Naive thymus-derived CD4-positive, alpha-beta T cell (primary cell): ENCODE results near the gene TRIP13. TPM values are rescaled to one million over a fixed set of nuclear protein-coding genes. Genes with fewer than 3 reads are reported as not detected.
"Not testable (repeated sequence)": the region's sequence is repeated elsewhere in the genome, so short reads cannot be mapped to it uniquely, and the experiment has no call there.

Experiments used
- ATAC-seq: fragments of 150-1000 bp; cut with Tn5 transposase; 2 replicates; pipeline ENCODE4 v1.10.0; 2021; ENCODE audit warnings: mild to moderate bottlenecking, moderate library complexity
- CTCF ChIA-PET: fragments of 350-600 bp; sonication (Branson Sonifier 250); formaldehyde crosslinking; loops from one replicate; lab custom pipeline; 2021; ENCODE audit warnings: antibody characterized with exemption; lab: Charles Lee
- POLR2A ChIA-PET: fragments of 350-600 bp; sonication (Branson Sonifier 250); formaldehyde crosslinking; loops from one replicate; lab custom pipeline; 2021; ENCODE audit warnings: antibody characterized with exemption, inconsistent platforms; lab: Charles Lee
- DNase-seq, 9 donors: peaks; one replicate each; pipeline versions ENCODE4 v3.0.0 to v3.0.0-alpha.2; 2020 to 2022; ENCODE audit warnings: mixed read lengths in 1 of 9
- H3K27ac ChIP-seq: one replicate; pipeline ENCODE4 v1.7.0; 2013; ENCODE audit warnings: mild to moderate bottlenecking, low read depth, low read length, moderate library complexity
- H3K27me3 ChIP-seq, 2 donors: one replicate each; pipeline ENCODE4 v1.7.0; 2013; ENCODE audit warnings: low read length in 2 of 2, mild to moderate bottlenecking in 2 of 2, moderate library complexity in 2 of 2; ENCODE audit not compliant: control insufficient read depth in 2 of 2, insufficient read depth in 2 of 2
- H3K36me3 ChIP-seq, 3 experiments: 1 replicate in 2 of 3; 2 replicates in 1 of 3; pipeline ENCODE4 v1.7.0; 2013; ENCODE audit warnings: low read length in 3 of 3, mild to moderate bottlenecking in 3 of 3, moderate library complexity in 1 of 3; ENCODE audit not compliant: insufficient read depth in 3 of 3, control insufficient read depth in 2 of 3
- H3K4me1 ChIP-seq, 2 donors: one replicate each; pipeline ENCODE4 v1.7.0; 2013; ENCODE audit warnings: low read length in 2 of 2, mild to moderate bottlenecking in 2 of 2, moderate library complexity in 1 of 2; ENCODE audit not compliant: control insufficient read depth in 2 of 2, insufficient read depth in 2 of 2
- H3K4me3 ChIP-seq: 2 replicates; pipeline ENCODE4 v1.7.0; 2013; ENCODE audit warnings: mild to moderate bottlenecking, low read length
- H3K9me3 ChIP-seq, 3 experiments: 1 replicate in 2 of 3; 2 replicates in 1 of 3; pipeline ENCODE4 v1.7.0; 2013; ENCODE audit warnings: low read length in 3 of 3; ENCODE audit not compliant: control insufficient read depth in 2 of 3
- H3K27ac Mint-ChIP-seq, 9 donors: one replicate each; pipeline ENCODE4 v1.8.0; 2020 to 2022; ENCODE audit warnings: mixed read lengths in 9 of 9, mild to moderate bottlenecking in 8 of 9, moderate library complexity in 5 of 9, inconsistent platforms in 2 of 9
- H3K27me3 Mint-ChIP-seq, 5 donors: one replicate each; pipeline ENCODE4 v1.8.0; 2021 to 2022; ENCODE audit warnings: mixed read lengths in 5 of 5, mild to moderate bottlenecking in 1 of 5
- H3K36me3 Mint-ChIP-seq, 5 donors: one replicate each; pipeline ENCODE4 v1.8.0; 2020 to 2022; ENCODE audit warnings: mixed read lengths in 5 of 5, mild to moderate bottlenecking in 3 of 5, inconsistent platforms in 1 of 5
- H3K4me1 Mint-ChIP-seq, 7 donors: one replicate each; pipeline ENCODE4 v1.8.0; 2020 to 2022; ENCODE audit warnings: mixed read lengths in 7 of 7, mild to moderate bottlenecking in 3 of 7, inconsistent platforms in 1 of 7
- H3K4me3 Mint-ChIP-seq, 10 donors: one replicate each; pipeline ENCODE4 v1.8.0; 2020 to 2022; ENCODE audit warnings: mild to moderate bottlenecking in 10 of 10, mixed read lengths in 10 of 10, moderate library complexity in 6 of 10, inconsistent platforms in 2 of 10
- H3K9me3 Mint-ChIP-seq, 11 donors: one replicate each; pipeline ENCODE4 v1.8.0; 2020 to 2022; ENCODE audit warnings: mixed read lengths in 11 of 11, mild to moderate bottlenecking in 4 of 11, inconsistent platforms in 1 of 11, moderate library complexity in 1 of 11
- intact Hi-C, 2 donors: fragments of 100-400 bp; cut with micrococcal nuclease; formaldehyde crosslinking; loops; one replicate each; pipeline ENCODE4 v1.15.1; 2023
- polyA plus RNA-seq, 2 donors: library from polyadenylated mRNA; unstranded; fragments of 300-500 nt; fragmentation: Illumina TruSeq; gene quantifications; one replicate each; pipeline ENCODE4 v1.2.3, GENCODE V29; 2021
- total RNA-seq, 6 experiments: library from RNA in 5 of 6; stranded (reverse) in 5 of 6; gene quantifications; 1 replicate in 5 of 6; 2 replicates in 1 of 6; pipeline ENCODE4 v1.2.3 and lab custom pipeline; 2021 to 2026

Gene TRIP13
- total and polyA plus RNA-seq, 7 experiments from 2014 or later: 0.39 to 23.5 (median 0.57) TPM; not detected in 1

DNA sequence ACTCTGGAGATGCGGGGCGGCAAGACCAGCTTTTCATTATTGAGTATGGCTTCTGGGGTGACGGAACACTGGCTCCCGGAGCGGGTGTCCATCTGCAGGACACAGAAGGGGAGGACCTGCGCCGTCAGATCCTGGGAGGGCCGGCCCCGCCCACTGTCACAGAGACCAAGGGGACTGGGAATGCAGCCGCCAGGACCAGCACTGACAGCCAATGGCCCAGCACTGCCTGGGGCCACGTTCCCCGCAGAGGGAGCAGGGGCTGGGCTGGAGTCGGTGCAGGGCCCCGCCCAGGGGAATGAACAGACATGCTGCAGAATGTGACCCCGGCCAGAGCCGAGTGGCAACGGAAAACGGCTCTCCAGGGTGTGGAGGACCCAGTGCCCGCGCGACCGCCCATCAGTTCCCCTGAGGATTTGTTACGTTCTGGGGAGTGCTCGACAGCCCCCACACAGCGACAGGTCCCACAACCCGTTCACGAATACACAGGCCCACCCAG is 42.1 kb upstream of the TRIP13 start, which contains the start of gene ZDHHC11:
Gene ZDHHC11 (minus strand): TSS at position 476 of the 496 bp plus-strand sequence. CDS start 384 bp downstream, at position 92.
- Histone ChIP-seq H3K27ac (no peak within 1 kb of the TSS), H3K4me3 (no peak within 1 kb of the TSS), H3K27me3 (no peaks in the 10 kb centered on the region), H3K9me3 (no peaks in the 10 kb centered on the region), H3K4me1 (no peaks in the 10 kb centered on the region), H3K36me3 (no peaks in the 10 kb centered on the region)
- POLR2A ChIA-PET: no interaction called here
- H3K27ac Mint-ChIP-seq: no peak within 1 kb of the TSS
- intact Hi-C loops: no loop called here
- H3K4me1 Mint-ChIP-seq: peaks cover 0 to 11% (median 2%) of the 10 kb centered on the region in 7 donors
- peaks cover 0 to 2% (median 0%) of the 10 kb centered on the region in 11 donors for H3K9me3 Mint-ChIP-seq
- H3K4me3 Mint-ChIP-seq: no peak within 1 kb of the TSS
- CTCF ChIA-PET: no interaction called here
- H3K27me3 Mint-ChIP-seq: peaks cover 0 to 10% (median 4%) of the 10 kb centered on the region in 5 donors
- DNase-seq: no peak
- ATAC-seq: no peak
- peaks cover 0 to 6% (median 0%) of the 10 kb centered on the region in 5 donors for H3K36me3 Mint-ChIP-seq

DNA sequence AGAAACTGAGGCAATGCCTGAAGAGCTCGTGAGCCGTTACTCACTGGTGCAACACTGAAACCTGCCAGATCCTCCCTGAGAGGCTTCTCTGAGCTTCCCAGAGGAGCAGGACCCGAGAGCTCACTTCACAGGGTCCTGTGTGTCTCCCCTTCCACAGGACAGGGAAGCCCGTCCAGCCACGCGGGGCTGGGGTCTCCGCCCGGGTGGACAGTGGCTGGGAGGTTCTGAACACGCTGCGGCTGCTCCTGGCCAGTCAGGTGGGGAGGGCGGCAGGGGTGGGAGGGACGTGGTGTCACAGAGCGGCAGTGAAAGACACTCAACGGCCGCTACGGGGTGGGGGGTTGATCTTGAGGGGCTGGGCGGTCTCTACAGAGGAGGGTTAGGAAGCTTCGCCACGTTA is 41.6 kb upstream of the TRIP13 start:
- POLR2A ChIA-PET: no interaction called here

DNA sequence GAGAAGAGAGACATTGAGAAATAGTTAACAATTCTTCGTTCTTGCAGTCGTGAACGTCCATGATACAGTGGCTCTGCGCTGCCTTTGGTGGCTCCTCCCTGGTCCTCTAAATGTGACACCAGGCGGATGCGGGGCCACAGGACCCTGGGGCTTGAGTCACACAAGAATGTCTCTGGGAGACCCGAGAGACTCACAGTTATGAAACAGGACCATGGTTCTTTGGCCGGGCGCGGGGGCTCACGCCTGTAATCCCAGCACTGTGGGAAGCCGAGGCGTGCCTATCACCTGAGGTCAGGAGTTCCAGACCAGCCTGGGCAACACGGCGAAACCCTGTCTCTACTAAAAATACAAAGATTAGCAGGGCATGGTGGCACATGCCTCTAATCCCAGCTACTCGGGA is 41.1 kb upstream of the TRIP13 start:
- Histone ChIP-seq H3K4me3 (no peak overlapping the region), H3K27me3 (no peaks in the 10 kb centered on the region), H3K4me1 (no peaks in the 10 kb centered on the region), H3K27ac (no peak overlapping the region), H3K36me3 (no peaks in the 10 kb centered on the region), H3K9me3 (no peaks in the 10 kb centered on the region)
- peaks cover 0 to 2% (median 0%) of the 10 kb centered on the region in 11 donors for H3K9me3 Mint-ChIP-seq
- ChIA-PET POLR2A (interaction anchor here (0.6 kb wide), 1 partner anchor 32 kb away, joined by 3 read pairs; no protein-coding TSS in a partner anchor), CTCF (no interaction called here)
- H3K36me3 Mint-ChIP-seq: peaks cover 0 to 4% (median 0%) of the 10 kb centered on the region in 5 donors
- ATAC-seq (no peak), DNase-seq (no peak)
- H3K4me1 Mint-ChIP-seq: peaks cover 0 to 11% (median 0%) of the 10 kb centered on the region in 7 donors
- no peak overlapping the region for H3K4me3 Mint-ChIP-seq
- intact Hi-C loops: no loop called here
- peaks cover 0 to 10% (median 4%) of the 10 kb centered on the region in 5 donors for H3K27me3 Mint-ChIP-seq
- H3K27ac Mint-ChIP-seq: no peak overlapping the region

More for the DNA sequence above, 41.6 kb upstream of the TRIP13 start:
- Mint-ChIP-seq H3K4me1 (peaks cover 0 to 11% (median 2%) of the 10 kb centered on the region in 7 donors), H3K4me3 (no peak overlapping the region), H3K27me3 (peaks cover 0 to 10% (median 4%) of the 10 kb centered on the region in 5 donors), H3K36me3 (peaks cover 0 to 6% (median 0%) of the 10 kb centered on the region in 5 donors), H3K27ac (no peak overlapping the region), H3K9me3 (peaks cover 0 to 2% (median 0%) of the 10 kb centered on the region in 11 donors)
- Histone ChIP-seq H3K9me3 (no peaks in the 10 kb centered on the region), H3K36me3 (no peaks in the 10 kb centered on the region), H3K27me3 (no peaks in the 10 kb centered on the region), H3K4me3 (no peak overlapping the region), H3K4me1 (no peaks in the 10 kb centered on the region), H3K27ac (no peak overlapping the region)
- DNase-seq (no peak), ATAC-seq (no peak)
- CTCF ChIA-PET: no interaction called here
- intact Hi-C loops: no loop called here

DNA sequence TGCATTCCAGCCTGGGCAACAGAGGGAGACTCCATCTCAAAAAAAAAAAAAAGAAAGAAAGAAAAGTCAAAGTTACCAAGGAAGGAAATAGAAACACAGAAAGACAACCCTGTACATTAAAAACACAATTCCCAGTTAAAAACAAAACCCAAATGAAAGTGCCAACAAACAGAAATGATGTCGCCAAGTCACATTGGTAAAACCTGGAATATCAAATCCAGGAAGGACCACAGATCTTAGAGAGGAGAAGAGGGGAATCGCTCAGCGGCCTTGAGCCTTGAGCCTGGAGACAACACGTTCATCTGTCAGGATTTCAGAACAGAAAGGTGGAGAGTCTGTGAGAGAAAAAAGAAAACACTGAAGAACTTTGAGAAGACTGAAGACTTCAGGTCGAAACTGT is 40.7 kb upstream of the TRIP13 start:
- Mint-ChIP-seq H3K36me3 (no peaks in the 10 kb centered on the region), H3K9me3 (peaks cover 0 to 2% (median 0%) of the 10 kb centered on the region in 11 donors), H3K4me1 (peaks cover 0 to 11% (median 0%) of the 10 kb centered on the region in 7 donors), H3K27me3 (peaks cover 0 to 10% (median 4%) of the 10 kb centered on the region in 5 donors), H3K4me3 (peak overlapping the region in 1 of 10 donors; percentile 23), H3K27ac (no peak overlapping the region)
- POLR2A ChIA-PET: interaction anchor here (0.6 kb wide), 1 partner anchor 31 kb away, joined by 3 read pairs; no protein-coding TSS in a partner anchor
- Histone ChIP-seq H3K4me3 (no peak overlapping the region), H3K4me1 (no peaks in the 10 kb centered on the region), H3K9me3 (no peaks in the 10 kb centered on the region), H3K36me3 (no peaks in the 10 kb centered on the region), H3K27me3 (no peaks in the 10 kb centered on the region), H3K27ac (no peak overlapping the region)
- intact Hi-C loops: no loop called here
- DNase-seq (no peak), ATAC-seq (no peak)
- CTCF ChIA-PET: no interaction called here

DNA sequence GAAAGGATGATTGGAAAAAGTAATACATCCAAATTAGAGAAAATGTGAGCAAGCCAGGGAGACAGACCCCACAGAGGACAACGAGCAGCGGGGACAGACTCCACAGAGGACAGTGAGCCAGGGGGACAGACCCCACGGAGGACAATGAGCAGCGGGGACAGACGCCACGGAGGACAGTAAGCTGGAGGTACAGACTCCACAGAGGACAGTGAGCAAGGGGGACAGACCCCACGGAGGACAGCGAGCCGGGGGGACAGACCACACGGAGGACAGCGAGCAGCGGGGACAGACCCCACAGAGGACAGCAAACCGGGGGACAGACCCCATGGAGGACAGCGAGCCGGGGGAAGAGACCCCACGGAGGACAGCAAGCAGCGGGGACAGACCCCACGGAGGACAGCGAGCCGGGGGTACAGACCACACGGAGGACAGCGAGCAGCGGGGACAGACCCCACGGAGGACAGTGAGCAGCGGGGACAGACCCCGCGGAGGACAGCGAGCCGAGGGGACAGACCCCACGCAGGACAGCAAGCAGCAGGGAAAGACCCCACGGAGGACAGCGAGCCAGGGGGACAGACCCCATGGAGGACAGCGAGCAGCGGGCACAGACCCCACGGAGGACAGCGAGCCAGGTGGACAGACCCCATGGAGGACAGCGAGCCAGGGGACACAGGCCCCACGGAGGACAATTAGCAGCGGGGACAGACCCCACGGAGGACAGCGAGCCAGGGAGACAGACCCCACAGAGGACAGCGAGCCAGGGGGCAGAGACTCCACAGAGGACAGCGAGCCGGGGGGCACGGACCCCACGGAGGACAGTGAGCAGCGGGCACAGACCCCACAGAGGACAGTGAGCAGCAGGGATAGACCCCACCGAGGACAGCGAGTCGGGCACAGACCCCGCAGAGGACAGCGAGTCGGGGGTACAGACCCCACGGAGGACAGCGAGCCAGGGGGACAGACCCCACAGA is 40.0 kb upstream of the TRIP13 start:
- H3K4me1 ChIP-seq: no peaks in the 10 kb centered on the region
- ATAC-seq (no peak), DNase-seq (no peak)
- H3K36me3 Mint-ChIP-seq: no peaks in the 10 kb centered on the region
- H3K4me1 Mint-ChIP-seq: peaks cover 0 to 11% (median 0%) of the 10 kb centered on the region in 7 donors
- no peaks in the 10 kb centered on the region for H3K27me3 ChIP-seq
- H3K4me3 ChIP-seq: no peak overlapping the region
- peaks cover 0 to 2% (median 0%) of the 10 kb centered on the region in 11 donors for H3K9me3 Mint-ChIP-seq
- no peaks in the 10 kb centered on the region for H3K36me3 ChIP-seq
- H3K27ac ChIP-seq: no peak overlapping the region
- intact Hi-C loops: no loop called here
- H3K9me3 ChIP-seq: no peaks in the 10 kb centered on the region
- POLR2A ChIA-PET: interaction anchor here (0.6 kb wide), 1 partner anchor 31 kb away, joined by 3 read pairs; no protein-coding TSS in a partner anchor
- H3K4me3 Mint-ChIP-seq: peak overlapping the region in 1 of 10 donors; percentile 23
- CTCF ChIA-PET: no interaction called here
- peaks cover 0 to 10% (median 4%) of the 10 kb centered on the region in 5 donors for H3K27me3 Mint-ChIP-seq
- no peak overlapping the region for H3K27ac Mint-ChIP-seq

DNA sequence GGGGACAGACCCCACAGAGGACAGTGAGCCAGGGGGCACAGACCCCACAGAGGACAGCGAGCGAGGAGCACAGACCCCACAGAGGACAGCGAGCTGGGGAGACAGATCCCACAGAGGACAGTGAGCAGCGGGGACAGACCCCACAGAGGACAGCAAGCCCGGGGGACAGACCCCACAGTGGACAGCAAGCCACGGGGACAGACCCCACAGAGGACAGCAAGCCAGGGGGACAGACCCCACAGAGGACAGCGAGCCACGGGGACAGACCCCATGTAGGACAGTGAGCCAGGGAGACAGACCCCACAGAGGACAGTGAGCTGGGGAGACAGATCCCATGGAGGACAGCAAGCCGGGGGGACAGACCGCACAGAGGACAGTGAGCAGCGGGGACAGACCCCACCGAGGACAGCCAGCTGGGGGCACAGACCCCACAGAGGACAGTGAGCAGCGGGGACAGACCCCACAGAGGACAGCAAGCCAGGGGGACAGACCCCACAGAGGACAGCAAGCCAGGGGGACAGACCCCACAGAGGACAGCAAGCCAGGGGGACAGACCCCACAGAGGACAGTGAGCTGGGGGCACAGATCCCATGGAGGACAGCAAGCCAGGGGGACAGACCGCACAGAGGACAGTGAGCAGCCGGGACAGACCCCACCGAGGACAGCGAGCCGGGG is 39.1 kb upstream of the TRIP13 start:
- ATAC-seq, H3K9me3 Mint-ChIP-seq, H3K27me3 ChIP-seq, H3K27ac Mint-ChIP-seq, H3K4me1 ChIP-seq, H3K27ac ChIP-seq, CTCF ChIA-PET, DNase-seq, POLR2A ChIA-PET, intact Hi-C loops, H3K36me3 ChIP-seq, H3K9me3 ChIP-seq, H3K4me3 ChIP-seq, H3K36me3 Mint-ChIP-seq, H3K4me3 Mint-ChIP-seq: not testable (repeated sequence)
- Mint-ChIP-seq H3K27me3 (peaks cover 0 to 10% (median 4%) of the 10 kb centered on the region in 5 donors), H3K4me1 (peaks cover 0 to 15% (median 0%) of the 10 kb centered on the region in 7 donors)
